Measurements from ENCODE around the gene SPPL3. TPM values are rescaled to one million over a fixed set of nuclear protein-coding genes. Genes with fewer than 3 reads are reported as not detected.
"Not testable (repeated sequence)": the region's sequence is repeated elsewhere in the genome, so short reads cannot be mapped to it uniquely, and the experiment has no call there.

SPPL3 gene, protein sequence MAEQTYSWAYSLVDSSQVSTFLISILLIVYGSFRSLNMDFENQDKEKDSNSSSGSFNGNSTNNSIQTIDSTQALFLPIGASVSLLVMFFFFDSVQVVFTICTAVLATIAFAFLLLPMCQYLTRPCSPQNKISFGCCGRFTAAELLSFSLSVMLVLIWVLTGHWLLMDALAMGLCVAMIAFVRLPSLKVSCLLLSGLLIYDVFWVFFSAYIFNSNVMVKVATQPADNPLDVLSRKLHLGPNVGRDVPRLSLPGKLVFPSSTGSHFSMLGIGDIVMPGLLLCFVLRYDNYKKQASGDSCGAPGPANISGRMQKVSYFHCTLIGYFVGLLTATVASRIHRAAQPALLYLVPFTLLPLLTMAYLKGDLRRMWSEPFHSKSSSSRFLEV
- 10 to 100 TPM; 30.9 to 32.4 (median 31.7) TPM for total RNA-seq
- 10.9 TPM for polyA plus RNA-seq
- long read RNA-seq, donor 1, full-length matches to known transcripts: 76 of 86 reads
- long read RNA-seq, donor 1, partial matches to known transcripts: 2 of 86 reads
- long read RNA-seq, donor 1, other reads (novel, unspliced or antisense): 8 of 86 reads
- long read RNA-seq, donor 2, full-length matches to known transcripts: 41 of 45 reads
- long read RNA-seq, donor 2, partial matches to known transcripts: 1 of 45 reads
- long read RNA-seq, donor 2, other reads (novel, unspliced or antisense): 3 of 45 reads
- long read RNA-seq, donor 3, full-length matches to known transcripts: 13 of 17 reads
- long read RNA-seq, donor 3, partial matches to known transcripts: 2 of 17 reads
- long read RNA-seq, donor 3, other reads (novel, unspliced or antisense): 2 of 17 reads
- long read RNA-seq, donor 4, full-length matches to known transcripts: 52 of 54 reads
- long read RNA-seq, donor 4, partial matches to known transcripts: 1 of 54 reads
- long read RNA-seq, donor 4, other reads (novel, unspliced or antisense): 1 of 54 reads

DNA sequence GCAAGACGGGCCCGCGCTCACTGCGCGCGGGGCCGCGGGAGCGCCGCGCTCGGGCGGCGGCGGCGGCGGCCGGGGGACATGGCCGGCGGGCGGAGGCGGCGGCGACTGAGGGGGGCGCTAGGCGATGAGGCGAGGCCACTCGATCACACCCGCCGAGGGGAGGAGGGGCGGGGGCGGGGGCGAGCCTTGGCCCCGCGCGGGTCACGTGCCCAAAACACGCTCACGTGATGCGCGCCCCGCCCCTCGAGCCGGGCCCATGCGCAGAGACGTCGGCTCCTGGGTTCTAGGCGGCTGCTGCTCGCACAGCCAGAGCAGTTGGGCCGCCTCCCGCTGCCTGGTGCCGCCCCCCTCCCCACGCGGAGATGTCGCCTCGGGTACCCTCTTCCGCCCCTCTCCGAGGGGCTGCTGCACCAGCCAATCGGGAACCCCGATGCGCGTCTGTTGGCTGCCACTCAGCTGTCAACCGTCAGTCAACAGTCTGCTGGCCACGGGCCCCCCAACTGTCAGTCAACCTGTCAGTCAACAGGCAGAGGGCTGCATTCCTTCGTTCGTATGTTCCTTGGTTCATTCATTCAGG, at the start of gene SPPL3:
SPPL3 (minus strand) TSS at position 162 of the 577 bp plus-strand sequence. CDS start 491 bp downstream, outside the sequence.
- WGBS: under 1% methylated on average over 65 of the region's 66 CpGs
- Histone ChIP-seq H3K27me3 (ENCODE audit: control insufficient read depth, insufficient read depth) (no peaks in the 10 kb centered on the region), H3K27ac (ENCODE audit: low read length) (peak within 1 kb of the TSS; percentile 92), H3K4me3 (ENCODE audit: low read length) (peak within 1 kb of the TSS; percentile 98), H3K9me3 (ENCODE audit: control insufficient read depth, low read length) (no peaks in the 10 kb centered on the region), H3K4me1 (ENCODE audit: control insufficient read depth, insufficient read depth, low read length) (peaks cover 2% of the 10 kb centered on the region)
- intact Hi-C loops (cut with DNase I): loop anchor here in 1 of 4 donors (10.0 kb wide), 1 partner anchor 179 kb away; the partner anchor contains the start of gene ACADS
- DNase-seq: peak; percentile 93 to 98 (median 98)
- ATAC-seq: peak; percentile 93 to 94

- no peak for DNase-seq
- intact Hi-C loops (cut with DNase I): no loop called here
- ATAC-seq: no peak
- Histone ChIP-seq H3K4me1 (ENCODE audit: control insufficient read depth, insufficient read depth, low read length) (no peaks in the 10 kb centered on the region), H3K27ac (ENCODE audit: low read length) (no peak overlapping the region), H3K4me3 (ENCODE audit: low read length) (no peak overlapping the region), H3K27me3 (ENCODE audit: control insufficient read depth, insufficient read depth) (no peaks in the 10 kb centered on the region), H3K9me3 (ENCODE audit: control insufficient read depth, low read length) (no peaks in the 10 kb centered on the region)
- 96% methylated on average over 5 of the region's 5 CpGs for WGBS
Observed at GRCh38 chr12:120950807-120951206, 46.6 kb upstream of the SPPL3 start.

- H3K27ac ChIP-seq (ENCODE audit: low read length); H3K9me3 ChIP-seq (ENCODE audit: control insufficient read depth, low read length); H3K27me3 ChIP-seq (ENCODE audit: control insufficient read depth, insufficient read depth); H3K4me3 ChIP-seq (ENCODE audit: low read length); H3K4me1 ChIP-seq (ENCODE audit: control insufficient read depth, insufficient read depth, low read length); ATAC-seq; intact Hi-C loops (cut with DNase I): not testable (repeated sequence)
- DNase-seq: peak in 1 of 3 donors; percentile 52
- 97% methylated on average over 31 of the region's 31 CpGs for WGBS
Observed at GRCh38 chr12:120950260-120950799, 46.2 kb upstream of the SPPL3 start.

DNA sequence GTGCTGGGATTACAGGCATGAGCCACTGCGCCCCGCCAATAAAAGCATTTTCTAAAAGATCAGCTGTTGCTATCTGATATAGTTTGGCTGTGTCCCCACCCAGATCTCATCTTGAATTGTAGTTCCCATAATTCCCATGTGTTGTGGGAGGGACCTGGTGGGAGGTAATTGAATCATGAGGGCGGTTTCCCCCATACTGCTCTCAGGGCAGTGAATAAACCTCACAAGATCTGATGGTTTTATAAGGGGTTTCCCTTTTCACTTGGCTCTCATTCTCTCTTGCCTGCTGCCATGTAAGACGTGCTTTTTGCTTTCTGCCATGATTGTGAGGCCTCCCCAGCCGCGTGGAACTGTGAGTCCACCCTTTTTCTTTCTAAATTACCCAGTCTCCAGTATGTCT, 41.4 kb upstream of the SPPL3 start:
- WGBS: 86% methylated on average over 6 of the region's 6 CpGs
- intact Hi-C loops (cut with DNase I); H3K9me3 ChIP-seq (ENCODE audit: control insufficient read depth, low read length); ATAC-seq; H3K4me3 ChIP-seq (ENCODE audit: low read length); DNase-seq; H3K27me3 ChIP-seq (ENCODE audit: control insufficient read depth, insufficient read depth); H3K4me1 ChIP-seq (ENCODE audit: control insufficient read depth, insufficient read depth, low read length); H3K27ac ChIP-seq (ENCODE audit: low read length): not testable (repeated sequence)

DNA sequence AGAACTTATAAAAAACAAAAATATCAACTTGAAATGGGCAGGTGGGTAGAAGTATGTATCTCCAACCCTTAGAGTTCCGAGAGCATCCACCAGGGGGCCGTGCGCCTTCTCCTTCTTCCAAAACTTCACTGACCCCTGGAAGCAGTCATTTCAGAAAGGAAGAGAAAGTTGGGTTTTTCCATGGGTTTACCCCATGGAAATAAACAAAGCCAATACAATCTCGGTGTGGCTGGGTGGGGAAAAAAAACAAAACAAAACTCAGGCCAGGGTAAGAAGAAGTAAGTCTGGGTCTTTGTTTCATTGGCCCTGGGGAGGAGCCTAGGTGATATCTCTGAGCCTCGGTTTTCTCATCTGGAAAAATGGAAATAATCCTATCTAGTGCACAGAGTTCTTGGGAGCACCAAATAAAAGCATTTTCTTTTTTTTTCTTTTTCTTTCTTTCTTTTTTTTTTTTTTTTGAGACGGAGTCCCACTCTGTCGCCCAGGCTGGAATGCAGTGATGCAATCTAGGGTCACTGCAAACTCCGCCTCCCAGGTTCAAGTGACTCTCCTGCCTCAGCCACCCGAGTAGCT, 40.6 kb upstream of the SPPL3 start:
- DNase-seq (peak; percentile 53 to 77 (median 68)), ATAC-seq (peak in 1 of 2 donors; percentile 57)
- Histone ChIP-seq H3K4me3 (ENCODE audit: low read length) (no peak overlapping the region), H3K9me3 (ENCODE audit: control insufficient read depth, low read length) (no peaks in the 10 kb centered on the region), H3K27ac (ENCODE audit: low read length) (no peak overlapping the region), H3K27me3 (ENCODE audit: control insufficient read depth, insufficient read depth) (no peaks in the 10 kb centered on the region), H3K4me1 (ENCODE audit: control insufficient read depth, insufficient read depth, low read length) (no peaks in the 10 kb centered on the region)
- intact Hi-C loops (cut with DNase I): no loop called here
- 50% methylated on average over 9 of the region's 9 CpGs for WGBS

DNA sequence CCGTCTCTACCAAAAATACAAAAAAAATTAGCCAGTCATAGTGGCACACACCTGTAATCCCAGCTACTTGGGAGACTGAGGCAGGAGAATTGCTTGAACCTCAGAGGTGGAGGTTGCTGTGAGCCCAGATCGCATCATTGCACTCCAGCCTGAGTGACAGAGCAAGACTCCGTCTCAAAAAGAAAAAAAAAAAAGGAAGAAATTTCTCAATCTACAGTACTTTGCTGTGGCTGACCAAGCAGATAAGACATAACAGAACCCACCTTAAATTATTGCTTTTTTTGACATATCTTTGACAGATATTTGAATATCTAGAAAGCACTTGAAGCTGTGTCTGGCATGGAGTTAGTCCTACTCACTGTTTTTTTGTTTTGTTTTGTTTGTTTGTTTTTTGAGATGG, 39.3 kb upstream of the SPPL3 start:
- Histone ChIP-seq H3K4me1 (ENCODE audit: control insufficient read depth, insufficient read depth, low read length) (no peaks in the 10 kb centered on the region), H3K4me3 (ENCODE audit: low read length) (no peak overlapping the region), H3K9me3 (ENCODE audit: control insufficient read depth, low read length) (no peaks in the 10 kb centered on the region), H3K27me3 (ENCODE audit: control insufficient read depth, insufficient read depth) (no peaks in the 10 kb centered on the region), H3K27ac (ENCODE audit: low read length) (no peak overlapping the region)
- ATAC-seq (no peak), DNase-seq (no peak)
- intact Hi-C loops (cut with DNase I): no loop called here
- 80% methylated on average over 3 of the region's 3 CpGs for WGBS

DNA sequence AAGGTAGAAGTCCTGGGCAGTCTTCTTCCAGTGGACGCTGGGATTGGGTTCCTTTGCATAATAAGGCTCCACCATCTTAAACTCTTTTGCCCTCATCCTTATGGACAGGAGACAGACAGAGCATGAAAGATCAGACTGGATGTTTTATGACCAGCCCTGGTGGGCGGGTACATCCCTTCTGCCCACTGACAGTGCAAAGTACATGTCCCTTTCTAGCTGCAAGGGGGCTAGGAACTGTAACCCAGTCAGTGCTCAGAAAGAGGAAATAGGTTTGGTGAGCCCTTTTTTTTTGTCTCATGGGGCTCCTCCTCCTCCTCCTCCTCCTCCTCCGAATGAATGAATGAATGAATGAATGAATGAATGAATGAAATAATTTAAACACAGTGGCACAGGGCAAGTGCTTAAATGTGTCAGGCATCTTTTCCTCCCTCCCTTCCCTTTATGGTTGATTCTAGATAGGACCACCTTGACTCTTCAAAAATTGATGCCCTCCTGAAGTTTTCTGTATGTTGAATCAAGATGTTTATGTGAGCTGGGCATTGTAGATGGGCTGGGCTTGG, 37.8 kb upstream of the SPPL3 start:
- DNase-seq (no peak), ATAC-seq (no peak)
- intact Hi-C loops (cut with DNase I): no loop called here
- H3K27ac ChIP-seq (ENCODE audit: low read length): no peak overlapping the region
- no peaks in the 10 kb centered on the region for H3K9me3 ChIP-seq (ENCODE audit: control insufficient read depth, low read length)
- H3K27me3 ChIP-seq (ENCODE audit: control insufficient read depth, insufficient read depth): no peaks in the 10 kb centered on the region
- 70% methylated on average over 3 of the region's 3 CpGs for WGBS
- no peaks in the 10 kb centered on the region for H3K4me1 ChIP-seq (ENCODE audit: control insufficient read depth, insufficient read depth, low read length)
- H3K4me3 ChIP-seq (ENCODE audit: low read length): no peak overlapping the region

DNA sequence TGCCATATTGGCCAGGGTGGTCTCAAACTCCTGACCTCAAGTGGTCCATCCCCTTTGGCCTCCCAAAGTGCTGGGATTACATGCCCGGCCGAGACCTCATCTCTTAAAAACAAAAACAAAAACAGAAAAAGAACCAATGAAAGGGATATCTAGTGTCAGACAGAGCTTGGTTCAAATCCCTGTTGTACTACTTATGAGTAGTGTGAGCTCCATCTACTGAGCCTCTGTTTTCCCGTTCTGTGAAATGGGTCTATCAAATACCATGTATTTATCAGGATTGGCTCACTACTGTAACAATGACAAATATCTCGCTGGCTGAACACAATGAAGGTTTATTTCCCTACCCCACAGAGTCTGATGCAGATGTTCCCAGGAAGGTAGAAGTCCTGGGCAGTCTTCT, 37.3 kb upstream of the SPPL3 start:
- Histone ChIP-seq H3K9me3 (ENCODE audit: control insufficient read depth, low read length) (no peaks in the 10 kb centered on the region), H3K27me3 (ENCODE audit: control insufficient read depth, insufficient read depth) (no peaks in the 10 kb centered on the region), H3K27ac (ENCODE audit: low read length) (no peak overlapping the region), H3K4me1 (ENCODE audit: control insufficient read depth, insufficient read depth, low read length) (no peaks in the 10 kb centered on the region), H3K4me3 (ENCODE audit: low read length) (no peak overlapping the region)
- intact Hi-C loops (cut with DNase I): no loop called here
- no peak for ATAC-seq
- DNase-seq: no peak
- 86% methylated on average over 4 of the region's 4 CpGs for WGBS

DNA sequence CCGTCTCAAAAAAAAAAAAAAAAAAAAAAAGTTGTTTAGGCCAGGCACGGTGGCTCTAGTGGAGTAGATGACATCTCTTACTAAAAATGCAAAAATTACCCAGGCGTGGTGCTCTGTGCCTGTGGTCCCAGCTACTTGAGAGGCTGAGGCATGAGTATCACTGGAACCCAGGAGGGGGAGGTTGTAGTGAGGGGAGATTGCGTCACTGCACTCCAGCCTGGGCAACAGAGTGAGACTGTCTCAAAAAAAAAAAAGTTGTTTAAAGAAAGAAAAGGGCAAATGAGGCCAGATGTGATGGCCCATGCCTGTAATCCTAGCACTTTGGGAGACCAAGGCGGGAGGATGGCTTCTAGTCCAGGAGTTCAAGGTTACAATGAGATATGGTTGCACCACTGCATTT, 36.6 kb upstream of the SPPL3 start:
- H3K4me1 ChIP-seq (ENCODE audit: control insufficient read depth, insufficient read depth, low read length): no peaks in the 10 kb centered on the region

GRCh38 chr12:120940006-120940405, 35.8 kb upstream of the SPPL3 start:
- H3K27ac ChIP-seq (ENCODE audit: low read length): no peak overlapping the region
- 59% methylated on average over 5 of the region's 5 CpGs for WGBS
- no peaks in the 10 kb centered on the region for H3K27me3 ChIP-seq (ENCODE audit: control insufficient read depth, insufficient read depth)
- H3K4me1 ChIP-seq (ENCODE audit: control insufficient read depth, insufficient read depth, low read length): no peaks in the 10 kb centered on the region
- no peaks in the 10 kb centered on the region for H3K9me3 ChIP-seq (ENCODE audit: control insufficient read depth, low read length)
- intact Hi-C loops (cut with DNase I): no loop called here
- ATAC-seq (no peak), DNase-seq (no peak)
- H3K4me3 ChIP-seq (ENCODE audit: low read length): no peak overlapping the region

More for the DNA sequence above, 36.6 kb upstream of the SPPL3 start:
- 66% methylated on average over 5 of the region's 5 CpGs for WGBS
- DNase-seq: no peak
- intact Hi-C loops (cut with DNase I): no loop called here
- Histone ChIP-seq H3K4me3 (ENCODE audit: low read length) (no peak overlapping the region), H3K9me3 (ENCODE audit: control insufficient read depth, low read length) (no peaks in the 10 kb centered on the region), H3K27ac (ENCODE audit: low read length) (no peak overlapping the region), H3K27me3 (ENCODE audit: control insufficient read depth, insufficient read depth) (no peaks in the 10 kb centered on the region)
- no peak for ATAC-seq
